ENCODE measurements around the gene PANX3.

The PANX3 gene

DNA sequence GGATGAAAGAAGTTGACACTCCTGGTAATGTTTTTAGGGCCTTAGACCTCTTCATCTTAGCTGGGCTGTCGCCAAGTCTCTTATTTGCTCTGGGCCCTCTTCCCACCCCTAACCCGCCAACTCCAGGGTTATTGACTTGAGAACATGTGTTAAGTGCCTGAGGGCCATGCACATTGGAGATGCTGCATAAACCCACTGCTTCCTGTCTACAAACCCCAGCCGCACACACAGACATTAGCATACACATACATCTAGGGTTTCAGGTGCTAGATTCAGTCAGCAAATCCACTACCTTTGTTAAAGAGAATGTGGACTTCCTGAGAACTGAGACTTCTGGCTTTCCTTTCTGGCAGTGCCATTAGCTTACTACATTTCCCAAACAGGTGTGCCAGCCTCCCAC is 817 bp downstream of the PANX3 start:
- Histone ChIP-seq H3K4me3 (no peak overlapping the region), H3K27ac (no peak overlapping the region)

DNA sequence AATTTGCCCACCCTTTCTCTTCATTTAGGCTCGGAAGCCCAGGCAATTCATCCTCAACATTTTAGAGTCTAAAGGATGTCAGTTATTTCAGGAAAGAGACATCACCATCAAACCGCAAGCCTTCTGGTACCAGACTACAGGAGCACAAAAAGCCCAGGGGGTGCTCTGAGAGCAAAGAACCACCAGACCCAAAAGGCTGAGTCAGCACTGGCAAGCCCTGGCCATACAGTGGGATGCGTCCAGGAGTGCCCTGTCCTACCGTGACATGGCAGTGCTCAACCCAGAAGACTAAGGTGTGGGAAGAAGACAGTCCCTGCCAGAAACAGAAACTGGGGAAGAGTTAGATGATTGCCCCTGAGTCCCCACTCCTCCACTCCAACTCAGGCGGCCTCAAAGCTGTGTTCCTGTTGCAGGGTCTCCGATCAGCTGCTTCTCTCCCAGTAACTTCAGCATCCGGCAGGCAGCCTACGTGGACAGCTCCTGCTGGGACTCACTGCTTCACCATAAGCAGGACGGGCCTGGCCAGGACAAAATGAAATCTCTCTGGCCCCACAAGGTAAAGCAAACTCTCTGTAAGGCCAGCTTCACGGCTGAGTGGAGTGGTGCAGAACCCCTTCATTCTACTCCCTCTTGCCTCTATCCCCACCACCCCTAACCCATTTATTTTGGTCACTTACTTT is 1.5 kb downstream of the PANX3 start:
- no peak overlapping the region for H3K27ac ChIP-seq
- H3K4me3 ChIP-seq, result no peak overlapping the region

- no peak overlapping the region for H3K4me3 ChIP-seq
- H3K27ac ChIP-seq, result no peak overlapping the region
These were observed 7.6 kb downstream of the PANX3 start for GRCh38 chr11:124618863-124619262.

GRCh38 chr11:124622531-124623451 is 11.6 kb downstream of the PANX3 start, which contains the start of gene TBRG1:
TBRG1 (plus strand) TSS chr11:124622864; CDS start chr11:124623084, 220 bp downstream.
- Histone ChIP-seq H3K27ac (peak within 1 kb of the TSS; percentile 77 to 98 (median 93)), H3K4me3 (peak within 1 kb of the TSS; percentile 66 to 98 (median 90))

DNA sequence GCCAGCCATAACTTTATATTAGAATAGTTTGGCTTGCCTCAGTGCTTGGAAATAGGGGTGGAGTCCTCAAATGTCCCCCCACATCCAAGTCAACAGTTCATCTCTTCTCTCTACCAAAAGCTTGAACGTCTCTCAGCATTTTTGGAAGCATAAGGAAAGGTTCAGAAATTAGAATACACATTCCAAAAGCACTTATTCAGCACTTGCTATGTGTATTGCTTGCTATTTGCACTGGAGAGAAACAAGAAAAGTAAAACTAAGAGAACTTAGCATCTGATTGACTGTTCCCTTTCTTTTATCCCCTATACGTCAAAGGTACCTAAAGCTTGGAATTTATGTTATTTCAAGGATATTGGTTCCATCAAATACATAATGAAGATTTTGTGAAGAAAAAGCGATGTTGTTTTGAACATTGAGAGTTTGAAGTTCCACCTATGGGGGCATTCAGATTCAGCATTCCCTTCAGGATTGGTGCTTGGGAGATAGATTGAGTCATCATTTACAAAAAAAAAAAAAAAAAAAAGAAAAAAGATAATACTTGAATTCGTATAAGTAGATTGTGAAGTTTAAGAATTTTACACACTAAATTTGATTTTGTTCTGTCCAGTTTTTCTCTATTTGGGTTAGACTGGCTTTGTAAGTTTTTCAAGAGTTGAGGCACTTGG is 12.8 kb downstream of the PANX3 start:
- peak overlapping the region in 6 of 7 experiments; percentile 88 to 98 (median 92) for H3K4me3 ChIP-seq
- H3K27ac ChIP-seq, result peak overlapping the region in 4 of 21 experiments; percentile 96 to 98 (median 97)

GRCh38 chr11:124625504-124626168 is 14.4 kb downstream of the PANX3 start:
- no peak overlapping the region for H3K4me3 ChIP-seq
- no peak overlapping the region for H3K27ac ChIP-seq

DNA sequence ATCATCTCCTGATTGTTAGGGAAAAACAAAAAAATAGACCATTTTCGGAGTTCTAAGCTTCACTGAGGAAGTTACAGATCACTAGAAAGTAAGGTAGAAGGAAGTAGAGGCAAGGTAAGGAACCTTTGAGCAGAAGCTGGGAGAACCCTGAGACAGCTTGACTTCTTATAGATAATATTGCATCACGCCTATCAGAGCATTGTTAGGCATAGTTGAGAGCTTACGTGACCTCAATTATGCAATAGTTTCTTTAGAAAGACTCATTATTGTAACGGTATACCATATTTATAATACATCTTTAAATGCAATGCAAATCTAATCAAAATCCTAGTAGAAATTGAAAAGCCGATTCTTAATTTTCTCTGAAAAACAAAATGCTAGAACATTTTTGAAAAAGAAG is 16.3 kb downstream of the PANX3 start:
- H3K27ac ChIP-seq, result no peak overlapping the region
- no peak overlapping the region for H3K4me3 ChIP-seq

- Histone ChIP-seq H3K27ac (no peak overlapping the region), H3K4me3 (no peak overlapping the region)
These were observed 18.7 kb downstream of the PANX3 start for GRCh38 chr11:124629961-124630360.

DNA sequence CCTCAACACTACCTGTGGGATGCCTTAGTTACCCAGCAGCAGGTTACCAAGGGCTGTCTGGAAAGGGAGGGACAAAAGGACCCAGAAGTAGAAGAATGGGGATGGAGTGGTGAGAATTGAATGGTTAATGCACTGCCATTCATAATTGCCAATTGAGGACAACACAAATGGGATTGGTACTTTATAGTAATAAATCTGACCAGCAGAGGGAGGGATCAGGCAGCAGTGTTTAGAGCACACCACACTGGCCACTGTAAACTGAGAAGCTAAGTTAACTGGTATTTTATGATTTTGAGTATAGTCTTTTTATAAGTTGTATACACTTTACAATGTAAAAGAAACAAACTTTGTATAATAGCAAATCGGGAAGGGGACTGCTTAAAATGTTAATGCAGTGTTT is 22.1 kb downstream of the PANX3 start:
- H3K27ac ChIP-seq, result no peak overlapping the region
- no peak overlapping the region for H3K4me3 ChIP-seq

DNA sequence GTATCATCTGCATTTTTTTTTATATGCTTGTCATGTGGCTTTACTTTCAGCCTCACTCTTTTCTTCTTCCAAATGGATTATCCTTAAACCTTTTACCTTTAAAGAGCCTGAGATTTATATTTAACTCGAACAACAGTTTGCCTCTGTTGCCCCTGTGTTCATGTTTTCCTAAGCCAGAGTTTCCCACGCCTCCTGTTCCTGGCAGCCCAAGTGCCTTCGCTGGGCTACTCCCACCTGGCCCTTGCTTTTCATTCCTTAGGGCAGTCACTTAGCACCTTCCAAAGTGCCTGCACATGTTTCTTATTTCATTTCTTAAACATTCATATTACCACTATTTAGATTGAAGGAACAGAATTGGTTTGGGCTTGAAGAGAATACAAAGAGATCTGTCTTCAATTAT is 24.7 kb downstream of the PANX3 start:
- Histone ChIP-seq H3K4me3 (no peak overlapping the region), H3K27ac (no peak overlapping the region)

- H3K4me3 ChIP-seq, result no peak overlapping the region
- no peak overlapping the region for H3K27ac ChIP-seq
These were observed 27.3 kb downstream of the PANX3 start for GRCh38 chr11:124638500-124638899.

- H3K4me3 ChIP-seq, result no peak overlapping the region
- H3K27ac ChIP-seq, result no peak overlapping the region
These were observed 28.0 kb downstream of the PANX3 start for GRCh38 chr11:124639186-124639585.

- Histone ChIP-seq H3K4me3 (no peak overlapping the region), H3K27ac (no peak overlapping the region)
These were observed 29.4 kb downstream of the PANX3 start for GRCh38 chr11:124640666-124641065.

DNA sequence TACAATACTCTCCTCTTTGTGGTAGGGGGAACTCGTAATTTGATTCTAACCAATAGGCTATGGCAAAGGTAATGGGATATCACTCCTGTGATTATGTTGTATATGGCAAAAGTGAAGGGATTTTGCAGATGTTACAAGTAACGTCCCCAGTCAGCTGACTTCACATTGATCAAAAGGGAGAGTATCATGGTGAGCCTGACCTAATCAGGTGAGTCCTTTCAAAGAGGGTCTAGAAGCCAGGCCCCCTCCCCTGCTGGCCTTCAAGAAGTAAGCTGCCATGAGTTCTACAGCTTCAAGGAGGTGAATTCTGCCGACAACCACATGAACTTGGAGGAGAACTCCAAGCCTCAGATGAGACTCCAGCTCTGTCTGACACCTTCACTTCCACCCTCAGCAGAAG is 31.4 kb downstream of the PANX3 start:
- no peak overlapping the region for H3K27ac ChIP-seq
- no peak overlapping the region for H3K4me3 ChIP-seq

GRCh38 chr11:124643042-124643604 is 31.9 kb downstream of the PANX3 start:
- no peak overlapping the region for H3K4me3 ChIP-seq
- no peak overlapping the region for H3K27ac ChIP-seq

DNA sequence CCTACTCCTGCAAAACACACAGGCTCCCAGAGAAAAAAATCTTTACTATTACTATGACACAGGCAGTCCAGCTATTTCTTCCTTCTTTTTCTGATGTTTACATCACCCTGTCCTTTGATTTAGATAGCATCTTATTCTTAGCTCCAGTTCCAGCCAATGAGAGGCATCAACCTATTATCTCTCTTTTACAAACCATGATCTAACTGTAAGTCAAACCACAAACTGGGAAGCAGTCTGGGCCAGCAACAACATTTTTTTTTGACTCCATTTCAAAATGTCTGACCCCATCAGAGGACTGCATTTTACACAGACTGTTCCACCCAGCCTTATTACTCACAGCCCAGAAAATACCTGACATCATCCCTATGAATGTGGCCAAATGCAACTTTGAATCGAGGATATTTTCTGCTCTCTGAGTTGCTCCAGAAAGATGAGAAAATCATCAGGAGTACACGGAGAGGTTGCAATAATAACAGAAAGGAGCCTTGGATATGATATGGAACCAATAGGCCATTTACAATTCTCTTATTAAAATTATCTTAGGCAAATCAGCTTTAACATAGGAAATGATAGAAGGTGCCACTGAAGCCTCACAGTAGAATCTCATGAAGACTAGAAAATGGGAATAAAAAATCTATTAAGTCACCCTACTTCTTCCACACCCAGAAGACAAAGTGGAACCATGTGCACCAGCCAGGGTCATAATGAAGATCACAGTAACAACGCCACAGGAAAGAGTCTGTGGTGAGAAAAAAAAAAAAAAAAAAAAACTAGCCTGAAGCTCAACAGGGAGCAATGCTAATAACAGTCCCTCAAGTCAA is 32.6 kb downstream of the PANX3 start:
- no peak overlapping the region for H3K27ac ChIP-seq
- H3K4me3 ChIP-seq, result no peak overlapping the region

DNA sequence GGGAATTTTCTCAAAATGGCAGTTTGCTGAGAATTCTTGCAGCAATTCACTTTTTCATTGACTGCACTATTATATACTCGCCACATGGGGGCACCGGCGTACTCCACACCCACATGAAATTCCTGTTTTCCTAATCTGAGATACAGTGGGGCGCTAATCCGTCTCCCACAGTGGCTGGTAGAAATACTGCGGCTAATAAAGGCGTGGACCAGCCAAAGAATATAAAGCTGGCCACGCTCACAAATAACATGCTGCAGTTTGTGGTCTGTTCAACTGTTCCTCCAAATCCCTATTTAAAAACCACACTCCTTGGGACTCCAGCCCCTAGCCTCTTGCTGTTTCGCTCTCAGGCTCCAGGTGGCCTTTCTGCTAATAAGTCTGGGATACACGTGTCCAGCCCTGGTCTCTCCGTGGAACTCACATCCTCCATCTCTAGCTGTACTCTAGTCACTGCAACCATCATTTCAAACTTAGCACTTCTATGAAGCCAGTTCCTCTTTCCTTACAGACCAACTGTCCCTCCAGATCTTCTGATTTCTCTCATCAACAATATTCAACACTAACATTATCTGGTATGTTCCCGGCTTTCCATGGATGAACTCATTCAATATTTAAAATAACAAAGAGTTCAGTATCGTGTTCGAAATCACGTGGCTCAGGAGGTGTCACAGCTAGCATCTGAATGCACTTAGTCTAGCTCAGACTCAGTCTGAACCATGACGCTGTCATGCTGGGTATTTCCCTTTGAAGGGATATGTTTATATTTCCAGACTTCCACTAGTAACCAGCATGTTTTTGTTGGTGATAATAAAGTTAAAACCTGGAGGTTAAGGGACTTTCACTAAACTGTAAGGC is 33.4 kb downstream of the PANX3 start:
- no peak overlapping the region for H3K4me3 ChIP-seq

DNA sequence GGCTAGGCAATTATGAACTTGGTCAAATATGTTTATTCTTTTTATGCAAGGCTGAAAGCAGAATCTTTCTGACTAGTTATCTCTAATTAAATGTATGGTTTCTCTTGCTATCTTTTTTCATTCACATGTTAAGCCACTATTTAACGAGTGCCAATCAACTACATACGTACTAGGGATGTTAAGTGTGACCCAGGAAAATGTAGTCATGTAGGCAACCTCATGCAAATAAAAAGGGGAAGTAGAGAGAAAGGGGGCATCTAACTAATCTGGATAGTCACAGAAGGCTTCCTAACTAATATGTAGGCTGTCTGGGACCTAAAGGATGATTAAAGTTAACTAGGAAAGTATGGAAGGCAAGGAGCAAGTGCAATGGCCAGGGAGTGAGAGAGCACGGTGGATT is 34.9 kb downstream of the PANX3 start:
- no peak overlapping the region for H3K27ac ChIP-seq

More for the DNA sequence above, 33.4 kb downstream of the PANX3 start:
- H3K27ac ChIP-seq, result no peak overlapping the region

More for the DNA sequence above, 34.9 kb downstream of the PANX3 start:
- H3K4me3 ChIP-seq, result no peak overlapping the region
